ENCODE results near the gene TTC28.

TTC28 gene

DNA sequence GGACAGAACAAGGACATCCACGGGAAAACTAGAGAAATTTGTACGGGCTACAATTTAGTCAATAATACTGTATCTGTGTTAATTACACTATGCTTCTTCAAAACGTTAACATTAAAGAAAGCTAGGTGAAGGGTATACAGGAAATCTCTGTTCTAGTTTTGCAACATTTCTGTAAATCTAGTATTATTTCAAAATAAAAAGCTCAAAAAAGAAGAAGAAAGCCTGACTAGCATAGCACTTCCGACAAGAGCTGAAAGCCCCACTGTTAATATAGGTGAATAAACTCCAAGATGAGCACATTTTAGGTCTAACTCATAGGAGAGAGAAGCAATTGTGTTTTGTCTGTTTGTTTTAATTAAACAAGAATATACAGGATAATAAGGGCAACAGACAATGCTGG lies 299.7 kb downstream of the TTC28 start:
- TF ChIP-seq, protein P1, sequence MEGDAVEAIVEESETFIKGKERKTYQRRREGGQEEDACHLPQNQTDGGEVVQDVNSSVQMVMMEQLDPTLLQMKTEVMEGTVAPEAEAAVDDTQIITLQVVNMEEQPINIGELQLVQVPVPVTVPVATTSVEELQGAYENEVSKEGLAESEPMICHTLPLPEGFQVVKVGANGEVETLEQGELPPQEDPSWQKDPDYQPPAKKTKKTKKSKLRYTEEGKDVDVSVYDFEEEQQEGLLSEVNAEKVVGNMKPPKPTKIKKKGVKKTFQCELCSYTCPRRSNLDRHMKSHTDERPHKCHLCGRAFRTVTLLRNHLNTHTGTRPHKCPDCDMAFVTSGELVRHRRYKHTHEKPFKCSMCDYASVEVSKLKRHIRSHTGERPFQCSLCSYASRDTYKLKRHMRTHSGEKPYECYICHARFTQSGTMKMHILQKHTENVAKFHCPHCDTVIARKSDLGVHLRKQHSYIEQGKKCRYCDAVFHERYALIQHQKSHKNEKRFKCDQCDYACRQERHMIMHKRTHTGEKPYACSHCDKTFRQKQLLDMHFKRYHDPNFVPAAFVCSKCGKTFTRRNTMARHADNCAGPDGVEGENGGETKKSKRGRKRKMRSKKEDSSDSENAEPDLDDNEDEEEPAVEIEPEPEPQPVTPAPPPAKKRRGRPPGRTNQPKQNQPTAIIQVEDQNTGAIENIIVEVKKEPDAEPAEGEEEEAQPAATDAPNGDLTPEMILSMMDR (IDR thresholded peaks at IDR 0.05; ENCODE audit: control extremely low read depth, extremely low read depth, low read depth, missing control alignments) = no peak
- ChIA-PET CTCF (interaction anchor here (1.3 kb wide), 1 partner anchor 32 kb away, joined by 5 read pairs; no protein-coding TSS in a partner anchor), POLR2A (no interaction called here)
- DNase-seq (ENCODE audit: extremely low spot score) = no peak

DNA sequence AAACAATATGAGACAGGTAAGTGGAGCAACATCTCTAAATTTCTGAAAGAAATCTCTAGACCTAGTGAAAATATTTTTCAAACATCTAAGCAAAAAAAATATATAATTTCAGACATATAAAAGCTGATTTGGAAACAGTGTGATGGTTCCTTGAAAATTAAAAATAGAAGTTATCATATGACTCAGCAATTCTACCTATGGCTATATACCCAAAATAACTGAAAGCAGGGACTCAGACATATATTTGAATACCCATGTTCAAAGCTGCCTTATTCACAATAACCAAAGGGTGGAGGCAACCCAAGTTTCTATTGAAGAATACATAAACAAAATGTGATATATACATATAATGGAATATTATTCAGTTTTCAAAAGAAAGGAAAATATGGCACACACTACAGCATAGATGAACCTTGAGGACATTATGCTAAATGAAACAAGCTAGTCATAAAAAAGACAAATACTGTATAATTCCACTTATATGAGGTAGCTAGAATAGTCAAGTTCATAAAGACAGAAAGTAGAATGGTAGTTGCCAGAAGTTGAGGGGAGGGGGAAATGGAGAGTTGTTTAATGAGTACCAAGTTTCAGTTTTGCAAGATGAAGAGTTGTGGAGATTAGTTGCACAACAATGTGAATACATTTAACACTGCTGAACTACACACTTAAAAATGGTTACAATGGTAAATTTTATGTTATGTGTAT lies 300.4 kb downstream of the TTC28 start:
- TF ChIP-seq, protein P1 (IDR thresholded peaks at IDR 0.05; ENCODE audit: control extremely low read depth, extremely low read depth, low read depth, missing control alignments) = no peak
- ChIA-PET CTCF (interaction anchor here (1.1 to 1.3 kb wide), 2 partner anchors 14 to 32 kb away, joined by 3 to 5 read pairs; no protein-coding TSS in a partner anchor), POLR2A (no interaction called here)
- no peak for DNase-seq (ENCODE audit: extremely low spot score)

DNA sequence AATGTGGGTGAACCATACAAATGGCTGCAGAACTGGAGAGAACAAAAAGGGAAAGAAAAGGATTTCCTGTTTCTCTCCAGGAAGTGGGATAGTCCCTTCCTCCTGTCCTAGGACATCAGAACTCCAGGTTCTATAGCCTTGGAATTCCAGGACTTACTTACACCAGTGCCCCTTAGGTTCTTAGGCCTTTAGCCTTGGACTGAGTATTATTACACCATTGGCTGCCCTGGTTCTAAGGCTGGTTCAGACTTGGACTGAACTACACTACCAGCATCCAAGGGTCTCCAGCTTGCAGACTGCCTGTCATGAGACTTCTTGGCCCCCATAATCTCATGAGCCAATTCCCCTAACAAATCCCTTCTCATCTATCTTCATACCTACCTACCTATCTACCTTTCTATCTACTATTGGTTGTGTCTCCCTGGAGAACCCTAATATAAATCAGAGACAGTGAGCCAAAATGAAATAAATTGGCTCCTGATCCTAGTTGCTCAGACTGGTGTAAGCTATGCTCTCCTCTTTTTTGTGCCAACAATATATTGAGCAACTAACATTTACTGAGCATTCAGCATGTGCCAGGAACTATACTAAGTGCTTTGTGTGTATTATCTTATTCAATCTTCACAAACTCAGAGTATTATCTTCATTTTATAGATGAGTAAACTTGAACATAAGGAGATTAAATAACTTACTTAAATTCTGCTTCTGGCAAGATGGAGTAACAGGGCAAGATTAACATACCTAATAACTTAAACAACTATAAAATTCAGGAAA lies 303.7 kb downstream of the TTC28 start:
- POLR2A ChIA-PET = no interaction called here
- CTCF ChIA-PET = no interaction called here
- DNase-seq (ENCODE audit: extremely low spot score) = no peak
- TF ChIP-seq, protein P1 (IDR thresholded peaks at IDR 0.05; ENCODE audit: control extremely low read depth, extremely low read depth, low read depth, missing control alignments) = no peak

DNA sequence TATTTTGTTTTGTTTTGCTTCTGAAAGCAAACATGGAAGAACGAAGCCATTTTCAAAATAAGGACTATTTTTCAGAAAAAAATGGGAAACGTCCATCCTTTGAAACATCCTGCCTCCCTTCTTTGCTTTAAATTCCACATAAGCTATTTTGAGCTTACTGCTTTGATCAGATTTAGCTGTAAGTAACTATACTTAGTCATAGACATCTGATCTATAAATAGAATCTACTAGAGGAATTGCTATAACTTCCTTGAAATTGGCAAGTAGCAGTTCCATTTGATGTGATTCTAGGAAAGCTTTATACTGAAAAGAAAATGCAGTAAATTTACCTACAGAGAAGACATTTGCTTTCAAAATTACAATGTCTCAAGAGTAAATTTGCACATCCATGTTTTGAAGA lies 305.8 kb downstream of the TTC28 start:
- ChIA-PET CTCF (interaction anchor here (1.4 kb wide), 1 partner anchor 9 kb away, joined by 4 read pairs; no protein-coding TSS in a partner anchor), POLR2A (no interaction called here)
- TF ChIP-seq, protein P1 (IDR thresholded peaks at IDR 0.05; ENCODE audit: control extremely low read depth, extremely low read depth, low read depth, missing control alignments) = no peak
- DNase-seq (ENCODE audit: extremely low spot score) = no peak

DNA sequence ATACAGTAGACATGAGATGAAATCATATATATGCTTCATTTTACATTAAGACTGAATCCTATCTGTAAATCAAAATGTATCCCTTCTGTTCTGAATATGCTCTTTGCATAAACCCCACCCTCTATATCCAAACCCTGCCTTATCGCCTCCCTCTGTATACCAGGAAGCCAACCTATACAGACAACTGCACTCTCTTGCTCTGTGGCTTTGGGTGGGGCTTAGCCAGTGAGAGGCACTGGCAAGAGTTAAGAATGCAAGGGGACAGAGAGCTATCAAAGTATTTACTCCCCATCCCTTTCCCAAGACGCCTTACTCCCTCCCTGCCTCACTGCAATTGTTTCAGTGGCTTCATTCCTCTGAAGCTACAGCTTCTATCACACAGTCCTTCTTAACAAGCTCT lies 309.8 kb downstream of the TTC28 start:
- ChIA-PET POLR2A (no interaction called here), CTCF (no interaction called here)
- TF ChIP-seq, protein P1 (IDR thresholded peaks at IDR 0.05; ENCODE audit: control extremely low read depth, extremely low read depth, low read depth, missing control alignments) = no peak
- no peak for DNase-seq (ENCODE audit: extremely low spot score)

DNA sequence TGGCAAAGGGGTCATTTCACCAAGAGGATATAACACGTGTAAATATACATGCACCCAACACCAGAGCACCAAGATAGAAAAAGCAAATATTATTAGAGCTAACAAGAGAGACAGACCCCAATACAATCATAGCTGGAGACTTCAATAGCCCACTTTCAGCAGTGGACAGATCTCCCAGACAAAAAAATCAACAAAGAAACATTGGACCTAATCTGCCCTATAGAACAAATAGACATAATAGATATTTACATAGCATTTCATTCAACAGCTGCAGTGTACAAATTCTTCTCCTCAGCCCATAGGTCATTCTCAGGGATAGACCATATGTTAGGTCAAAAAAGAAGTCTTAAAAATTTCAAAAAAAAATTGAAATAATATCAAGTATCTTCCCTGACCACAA lies 312.8 kb downstream of the TTC28 start:
- CTCF ChIA-PET = no interaction called here
- no peak for DNase-seq (ENCODE audit: extremely low spot score)
- TF ChIP-seq, protein P1 (IDR thresholded peaks at IDR 0.05; ENCODE audit: control extremely low read depth, extremely low read depth, low read depth, missing control alignments) = no peak
- POLR2A ChIA-PET = no interaction called here

All from GM10248 (cell line).